Measurements from ENCODE around the gene DHRSX.

Gene DHRSX

DNA sequence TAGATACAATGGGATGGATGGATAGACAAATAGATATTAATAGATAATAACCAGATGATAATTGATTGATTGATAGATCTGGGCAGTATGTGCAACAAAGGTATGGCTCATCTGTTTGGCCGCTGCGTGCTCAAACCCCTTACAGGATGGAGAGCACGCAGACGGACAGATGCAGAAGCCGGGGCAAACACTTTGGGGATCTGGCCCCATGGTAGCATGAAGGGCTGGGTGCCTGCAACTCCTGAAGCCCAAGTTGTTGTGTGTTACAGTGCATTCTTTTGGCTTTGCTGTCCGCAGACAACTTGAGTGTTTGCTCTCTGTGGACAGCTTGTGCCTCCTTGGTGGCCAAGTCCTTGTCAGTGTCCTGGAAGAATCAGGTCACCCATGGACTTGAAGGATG lies 10.6 kb upstream of the DHRSX start:
- H3K9me3 ChIP-seq (ENCODE audit: control insufficient read depth, insufficient read depth, low read depth, low read length), result no peaks in the 10 kb centered on the region
- no peak for TF ChIP-seq ZNF664 (tag by site-specific recombination; IDR thresholded peaks at IDR 0.05)
- TF ChIP-seq ZNF416 (tag by site-specific recombination; IDR thresholded peaks at IDR 0.05), result no peak
- no peak for TF ChIP-seq ZNF132 (tag by site-specific recombination; IDR thresholded peaks at IDR 0.05; ENCODE audit: borderline replicate concordance)
- H3K4me3 ChIP-seq (ENCODE audit: low read depth, low read length), result no peak overlapping the region
- no peaks in the 10 kb centered on the region for H3K36me3 ChIP-seq (ENCODE audit: control insufficient read depth in 2 of 2, insufficient read depth in 1 of 2, low read length in 2 of 2)
- ChIA-PET POLR2A (no interaction called here), CTCF (no interaction called here)
- H3K27ac ChIP-seq (ENCODE audit: extremely low read depth, low read depth, low read length), result no peak overlapping the region
- H3K4me1 ChIP-seq (ENCODE audit: control insufficient read depth, insufficient read depth, low read length), result no peaks in the 10 kb centered on the region

DNA sequence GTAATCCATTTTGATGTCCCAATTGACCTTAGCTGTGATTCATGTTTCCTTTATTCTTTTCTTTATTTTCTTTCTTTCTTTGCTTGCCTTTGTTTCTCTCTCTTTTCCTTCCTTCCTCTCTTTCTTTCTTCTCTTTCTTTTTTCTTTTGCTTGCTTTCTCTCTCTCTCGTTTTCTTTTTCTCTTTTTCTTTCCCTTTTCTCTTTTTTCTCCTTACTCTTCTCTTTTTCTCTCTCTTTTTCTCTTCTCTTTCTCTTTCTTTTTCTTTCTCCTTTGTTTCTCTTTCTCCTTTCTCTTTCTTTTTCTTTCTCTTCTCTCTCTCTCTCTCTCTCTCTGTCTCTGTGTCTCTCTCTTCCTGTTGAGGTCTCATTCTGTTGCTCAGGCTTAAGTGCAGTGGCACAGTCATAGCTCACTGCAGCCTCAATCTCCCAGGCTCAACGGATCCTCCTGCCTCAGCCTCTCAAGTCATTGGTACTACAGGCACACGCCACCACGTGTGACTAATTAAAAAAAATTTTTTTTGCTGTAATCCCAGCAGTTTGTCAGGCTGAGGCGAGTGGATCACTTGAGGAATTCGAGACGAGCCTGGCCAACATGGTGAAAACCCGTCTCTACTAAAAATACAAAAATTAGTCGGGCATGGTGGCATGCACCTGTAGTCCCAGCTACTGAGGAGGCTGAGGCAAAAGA lies 8.0 kb upstream of the DHRSX start:
- POLR2A ChIA-PET, result no interaction called here

DNA sequence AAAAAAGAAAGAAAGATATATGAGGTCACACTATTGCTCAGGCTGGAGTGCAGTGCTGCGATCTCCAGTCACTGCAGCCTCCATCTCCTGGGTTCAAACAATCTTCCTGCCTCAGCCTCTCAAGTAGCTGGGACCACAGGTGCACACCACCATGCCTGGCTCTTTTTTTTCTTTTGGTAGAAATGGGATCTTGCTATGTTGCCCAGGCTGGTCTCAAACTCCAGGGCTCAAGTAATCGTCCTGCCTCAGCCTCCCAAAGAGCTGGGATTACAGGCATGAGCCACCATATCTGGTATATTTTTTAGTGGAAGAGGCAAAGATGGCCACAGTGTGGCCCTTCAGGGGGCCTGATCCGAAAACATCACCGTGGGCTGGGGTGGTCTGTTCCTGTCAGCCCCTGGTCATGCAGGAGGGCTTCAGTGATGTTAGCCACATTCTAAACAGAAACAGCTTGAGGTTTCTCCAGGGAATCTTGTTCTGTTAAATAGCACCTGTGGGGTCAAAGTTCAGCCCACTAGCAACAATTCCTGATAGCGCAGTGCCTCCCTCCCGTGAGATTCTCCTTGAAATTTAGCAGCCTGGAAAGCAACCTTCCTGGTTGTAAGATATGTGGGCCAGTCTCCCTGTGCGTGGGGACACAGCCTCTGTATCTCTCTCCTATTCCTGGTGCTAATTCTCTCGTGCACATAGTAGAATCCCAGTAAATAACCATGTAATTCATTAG lies 7.3 kb upstream of the DHRSX start:
- no peak for TF ChIP-seq BCL11B (tag by site-specific recombination; IDR thresholded peaks at IDR 0.05; ENCODE audit: low read depth)
- no peak for TF ChIP-seq GLIS1 (tag by site-specific recombination; IDR thresholded peaks at IDR 0.05)
- TF ChIP-seq, protein P1, sequence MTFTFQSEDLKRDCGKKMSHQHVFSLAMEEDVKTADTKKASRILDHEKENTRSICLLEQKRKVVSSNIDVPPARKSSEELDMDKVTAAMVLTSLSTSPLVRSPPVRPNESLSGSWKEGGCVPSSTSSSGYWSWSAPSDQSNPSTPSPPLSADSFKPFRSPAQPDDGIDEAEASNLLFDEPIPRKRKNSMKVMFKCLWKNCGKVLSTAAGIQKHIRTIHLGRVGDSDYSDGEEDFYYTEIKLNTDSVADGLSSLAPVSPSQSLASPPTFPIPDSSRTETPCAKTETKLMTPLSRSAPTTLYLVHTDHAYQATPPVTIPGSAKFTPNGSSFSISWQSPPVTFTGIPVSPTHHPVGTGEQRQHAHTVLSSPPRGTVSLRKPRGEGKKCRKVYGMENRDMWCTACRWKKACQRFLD (tag by site-specific recombination; IDR thresholded peaks at IDR 0.05), result no peak
- TF ChIP-seq, protein P2, sequence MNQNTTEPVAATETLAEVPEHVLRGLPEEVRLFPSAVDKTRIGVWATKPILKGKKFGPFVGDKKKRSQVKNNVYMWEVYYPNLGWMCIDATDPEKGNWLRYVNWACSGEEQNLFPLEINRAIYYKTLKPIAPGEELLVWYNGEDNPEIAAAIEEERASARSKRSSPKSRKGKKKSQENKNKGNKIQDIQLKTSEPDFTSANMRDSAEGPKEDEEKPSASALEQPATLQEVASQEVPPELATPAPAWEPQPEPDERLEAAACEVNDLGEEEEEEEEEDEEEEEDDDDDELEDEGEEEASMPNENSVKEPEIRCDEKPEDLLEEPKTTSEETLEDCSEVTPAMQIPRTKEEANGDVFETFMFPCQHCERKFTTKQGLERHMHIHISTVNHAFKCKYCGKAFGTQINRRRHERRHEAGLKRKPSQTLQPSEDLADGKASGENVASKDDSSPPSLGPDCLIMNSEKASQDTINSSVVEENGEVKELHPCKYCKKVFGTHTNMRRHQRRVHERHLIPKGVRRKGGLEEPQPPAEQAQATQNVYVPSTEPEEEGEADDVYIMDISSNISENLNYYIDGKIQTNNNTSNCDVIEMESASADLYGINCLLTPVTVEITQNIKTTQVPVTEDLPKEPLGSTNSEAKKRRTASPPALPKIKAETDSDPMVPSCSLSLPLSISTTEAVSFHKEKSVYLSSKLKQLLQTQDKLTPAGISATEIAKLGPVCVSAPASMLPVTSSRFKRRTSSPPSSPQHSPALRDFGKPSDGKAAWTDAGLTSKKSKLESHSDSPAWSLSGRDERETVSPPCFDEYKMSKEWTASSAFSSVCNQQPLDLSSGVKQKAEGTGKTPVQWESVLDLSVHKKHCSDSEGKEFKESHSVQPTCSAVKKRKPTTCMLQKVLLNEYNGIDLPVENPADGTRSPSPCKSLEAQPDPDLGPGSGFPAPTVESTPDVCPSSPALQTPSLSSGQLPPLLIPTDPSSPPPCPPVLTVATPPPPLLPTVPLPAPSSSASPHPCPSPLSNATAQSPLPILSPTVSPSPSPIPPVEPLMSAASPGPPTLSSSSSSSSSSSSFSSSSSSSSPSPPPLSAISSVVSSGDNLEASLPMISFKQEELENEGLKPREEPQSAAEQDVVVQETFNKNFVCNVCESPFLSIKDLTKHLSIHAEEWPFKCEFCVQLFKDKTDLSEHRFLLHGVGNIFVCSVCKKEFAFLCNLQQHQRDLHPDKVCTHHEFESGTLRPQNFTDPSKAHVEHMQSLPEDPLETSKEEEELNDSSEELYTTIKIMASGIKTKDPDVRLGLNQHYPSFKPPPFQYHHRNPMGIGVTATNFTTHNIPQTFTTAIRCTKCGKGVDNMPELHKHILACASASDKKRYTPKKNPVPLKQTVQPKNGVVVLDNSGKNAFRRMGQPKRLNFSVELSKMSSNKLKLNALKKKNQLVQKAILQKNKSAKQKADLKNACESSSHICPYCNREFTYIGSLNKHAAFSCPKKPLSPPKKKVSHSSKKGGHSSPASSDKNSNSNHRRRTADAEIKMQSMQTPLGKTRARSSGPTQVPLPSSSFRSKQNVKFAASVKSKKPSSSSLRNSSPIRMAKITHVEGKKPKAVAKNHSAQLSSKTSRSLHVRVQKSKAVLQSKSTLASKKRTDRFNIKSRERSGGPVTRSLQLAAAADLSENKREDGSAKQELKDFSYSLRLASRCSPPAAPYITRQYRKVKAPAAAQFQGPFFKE (tag by site-specific recombination; IDR thresholded peaks at IDR 0.05; ENCODE audit: borderline replicate concordance), result no peak
- TF ChIP-seq ZNF239 (tag by site-specific recombination; IDR thresholded peaks at IDR 0.05), result no peak
- TF ChIP-seq SETDB1 (IDR thresholded peaks at IDR 0.05; ENCODE audit: insufficient read length, low read length), result no peak
- peak; percentile 75 for TF ChIP-seq ZNF121 (tag by site-specific recombination; IDR thresholded peaks at IDR 0.05)
- Histone ChIP-seq H3K9me3 (ENCODE audit: control insufficient read depth, insufficient read depth, low read depth, low read length) (no peaks in the 10 kb centered on the region), H3K27ac (ENCODE audit: extremely low read depth, low read depth, low read length) (no peak overlapping the region), H3K4me1 (ENCODE audit: control insufficient read depth, insufficient read depth, low read length) (no peaks in the 10 kb centered on the region), H3K36me3 (ENCODE audit: control insufficient read depth in 2 of 2, insufficient read depth in 1 of 2, low read length in 2 of 2) (no peaks in the 10 kb centered on the region), H3K4me3 (ENCODE audit: low read depth, low read length) (no peak overlapping the region)
- CTCF ChIA-PET, result no interaction called here
- POLR2A ChIA-PET, result no interaction called here

More for the DNA sequence above, 8.0 kb upstream of the DHRSX start:
- no peak overlapping the region for H3K4me3 ChIP-seq (ENCODE audit: low read depth, low read length)
- peak; percentile 75 for TF ChIP-seq ZNF366 (tag by site-specific recombination; conservative IDR thresholded peaks at IDR 0.05)
- TF ChIP-seq, protein P3, sequence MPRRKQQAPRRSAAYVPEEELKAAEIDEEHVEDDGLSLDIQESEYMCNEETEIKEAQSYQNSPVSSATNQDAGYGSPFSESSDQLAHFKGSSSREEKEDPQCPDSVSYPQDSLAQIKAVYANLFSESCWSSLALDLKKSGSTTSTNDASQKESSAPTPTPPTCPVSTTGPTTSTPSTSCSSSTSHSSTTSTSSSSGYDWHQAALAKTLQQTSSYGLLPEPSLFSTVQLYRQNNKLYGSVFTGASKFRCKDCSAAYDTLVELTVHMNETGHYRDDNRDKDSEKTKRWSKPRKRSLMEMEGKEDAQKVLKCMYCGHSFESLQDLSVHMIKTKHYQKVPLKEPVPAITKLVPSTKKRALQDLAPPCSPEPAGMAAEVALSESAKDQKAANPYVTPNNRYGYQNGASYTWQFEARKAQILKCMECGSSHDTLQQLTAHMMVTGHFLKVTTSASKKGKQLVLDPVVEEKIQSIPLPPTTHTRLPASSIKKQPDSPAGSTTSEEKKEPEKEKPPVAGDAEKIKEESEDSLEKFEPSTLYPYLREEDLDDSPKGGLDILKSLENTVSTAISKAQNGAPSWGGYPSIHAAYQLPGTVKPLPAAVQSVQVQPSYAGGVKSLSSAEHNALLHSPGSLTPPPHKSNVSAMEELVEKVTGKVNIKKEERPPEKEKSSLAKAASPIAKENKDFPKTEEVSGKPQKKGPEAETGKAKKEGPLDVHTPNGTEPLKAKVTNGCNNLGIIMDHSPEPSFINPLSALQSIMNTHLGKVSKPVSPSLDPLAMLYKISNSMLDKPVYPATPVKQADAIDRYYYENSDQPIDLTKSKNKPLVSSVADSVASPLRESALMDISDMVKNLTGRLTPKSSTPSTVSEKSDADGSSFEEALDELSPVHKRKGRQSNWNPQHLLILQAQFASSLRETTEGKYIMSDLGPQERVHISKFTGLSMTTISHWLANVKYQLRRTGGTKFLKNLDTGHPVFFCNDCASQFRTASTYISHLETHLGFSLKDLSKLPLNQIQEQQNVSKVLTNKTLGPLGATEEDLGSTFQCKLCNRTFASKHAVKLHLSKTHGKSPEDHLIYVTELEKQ (tag by site-specific recombination; IDR thresholded peaks at IDR 0.05; ENCODE audit: borderline replicate concordance), result no peak
- TF ChIP-seq ZNF596 (tag by site-specific recombination; IDR thresholded peaks at IDR 0.05), result peak; percentile 33; the same call in 1 of the 2 replicates
- peak; percentile 99 for TF ChIP-seq PRDM1 (tag by site-specific recombination; IDR thresholded peaks at IDR 0.05)
- no peaks in the 10 kb centered on the region for H3K4me1 ChIP-seq (ENCODE audit: control insufficient read depth, insufficient read depth, low read length)
- H3K27ac ChIP-seq (ENCODE audit: extremely low read depth, low read depth, low read length), result no peak overlapping the region
- no peaks in the 10 kb centered on the region for H3K9me3 ChIP-seq (ENCODE audit: control insufficient read depth, insufficient read depth, low read depth, low read length)
- CTCF ChIA-PET, result no interaction called here
- no peaks in the 10 kb centered on the region for H3K36me3 ChIP-seq (ENCODE audit: control insufficient read depth in 2 of 2, insufficient read depth in 1 of 2, low read length in 2 of 2)

All from HEK293 (cell line).